G401 (cell line): Measurements from ENCODE around the gene KMT5B. TPM values are rescaled to one million over a fixed set of nuclear protein-coding genes. Genes with fewer than 3 reads are reported as not detected.

Experiments used
- DNase-seq: peaks from one replicate; pipeline ENCODE4 v3.0.0-alpha.2; 2015; ENCODE audit warnings: low spot score
- in situ Hi-C: cut with HindIII; loops from 2 replicates; pipeline ENCODE4 v1.10.0; 2016; ENCODE audit warnings: low sequenced_read_pairs, mixed read lengths
- total RNA-seq: library from RNA; depleted of rRNA; stranded (reverse); fragments of >200 nt; shearing (Covaris generic); gene quantifications from 2 replicates; pipeline ENCODE4 v1.2.3, GENCODE V29; 2014

KMT5B gene
- total RNA-seq, 1 experiment from 2014 or later: 11.4 TPM

GRCh38 chr11:68221406-68221805 is 8.3 kb upstream of the KMT5B start:
- no peak for DNase-seq
- in situ Hi-C loops: no loop called here

DNA sequence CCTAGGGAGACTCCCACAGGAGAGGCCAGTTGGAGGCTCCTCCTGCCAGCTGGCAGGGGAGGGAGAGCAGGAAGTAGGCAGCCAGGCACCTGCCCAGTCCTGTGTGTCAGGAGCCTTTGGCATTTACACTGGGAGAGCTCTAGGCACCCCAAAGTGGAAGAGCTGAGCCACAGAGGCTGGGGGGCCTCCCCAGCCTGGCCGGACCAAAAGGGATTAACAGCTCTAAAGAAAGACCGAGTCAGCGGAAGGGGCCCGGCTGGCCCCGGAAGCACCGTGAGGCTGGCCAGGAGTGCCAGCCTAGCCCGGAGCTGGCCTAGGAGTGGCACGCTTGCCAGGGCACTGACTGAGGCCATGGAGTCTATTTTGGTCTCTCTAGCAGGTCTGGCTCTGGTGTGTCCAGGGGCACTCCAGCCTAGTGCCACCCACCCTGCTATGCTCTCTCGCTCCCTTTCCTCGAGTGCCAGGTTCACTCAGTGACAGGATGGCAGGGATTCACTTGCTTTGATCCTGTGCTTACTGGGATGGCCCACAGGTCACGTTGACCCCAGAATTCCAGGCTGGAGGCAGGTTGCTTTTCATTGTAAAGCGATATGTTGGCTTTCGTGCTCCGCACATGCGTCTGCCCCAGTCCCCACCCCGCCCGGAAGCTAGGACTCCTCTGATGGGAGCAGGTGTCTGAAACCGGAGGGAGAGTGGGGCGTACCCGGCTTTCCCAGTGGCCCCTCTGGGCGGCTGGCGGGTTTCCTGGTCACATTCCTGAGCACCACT is 3.3 kb upstream of the KMT5B start:
- in situ Hi-C loops: no loop called here

GRCh38 chr11:68215524-68216170 is 2.6 kb upstream of the KMT5B start:
- in situ Hi-C loops: no loop called here

More for the DNA sequence above, 3.3 kb upstream of the KMT5B start:
- peak; percentile 75 for DNase-seq

DNA sequence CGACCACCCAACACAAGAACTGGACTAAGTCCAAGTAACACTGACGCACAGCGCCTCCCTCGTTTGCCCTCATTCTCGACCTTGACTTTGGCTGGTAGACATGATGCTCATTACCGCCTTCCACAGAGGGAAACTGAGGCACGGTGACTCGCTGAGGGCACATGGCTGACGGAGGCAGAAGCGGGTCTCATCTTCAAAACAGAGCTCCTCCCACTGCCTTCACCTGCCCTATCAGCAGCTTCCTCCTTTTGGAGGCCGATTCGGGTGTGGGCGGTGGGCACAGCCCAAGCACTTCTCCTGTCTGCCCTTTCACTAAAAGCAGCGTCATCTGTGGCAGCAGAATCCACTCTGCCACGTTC is 2.0 kb upstream of the KMT5B start:
- in situ Hi-C loops: no loop called here
- no peak for DNase-seq

More at GRCh38 chr11:68215524-68216170, 2.6 kb upstream of the KMT5B start:
- peak; percentile 25 for DNase-seq

GRCh38 chr11:68214173-68215086 is 1.3 kb upstream of the KMT5B start:
- DNase-seq: no peak
- in situ Hi-C loops: no loop called here

- DNase-seq: peak; percentile 82
- in situ Hi-C loops: no loop called here
These were observed 568 bp upstream of the KMT5B start for GRCh38 chr11:68213555-68214172.

- in situ Hi-C loops: no loop called here
- peak; percentile 55 for DNase-seq
These were observed 518 bp downstream of the KMT5B start for GRCh38 chr11:68212421-68213134.

DNA sequence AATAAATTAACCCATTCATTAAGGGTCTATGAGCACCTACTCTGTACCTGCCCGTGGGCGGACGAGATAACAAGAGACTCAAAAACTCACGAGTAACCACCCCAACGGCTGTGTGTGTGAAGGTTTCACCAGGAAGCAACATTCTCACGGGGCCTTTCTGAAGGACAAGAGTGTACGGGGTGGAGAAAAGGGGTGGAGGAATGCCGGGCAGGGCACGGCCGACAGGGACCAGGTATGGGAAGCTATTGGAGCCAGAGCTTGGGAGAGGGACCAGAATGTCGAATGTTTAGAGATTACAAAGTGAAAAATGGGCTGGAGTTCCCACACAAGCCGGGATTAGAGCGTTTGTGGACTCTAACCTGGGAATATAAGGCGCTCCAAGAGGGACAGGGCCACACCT is 1.6 kb downstream of the KMT5B start:
- in situ Hi-C loops: no loop called here
- no peak for DNase-seq

GRCh38 chr11:68206211-68206610 is 6.9 kb downstream of the KMT5B start:
- peak; percentile 83 for DNase-seq
- in situ Hi-C loops: no loop called here

GRCh38 chr11:68204402-68204801 is 8.7 kb downstream of the KMT5B start:
- in situ Hi-C loops: no loop called here

DNA sequence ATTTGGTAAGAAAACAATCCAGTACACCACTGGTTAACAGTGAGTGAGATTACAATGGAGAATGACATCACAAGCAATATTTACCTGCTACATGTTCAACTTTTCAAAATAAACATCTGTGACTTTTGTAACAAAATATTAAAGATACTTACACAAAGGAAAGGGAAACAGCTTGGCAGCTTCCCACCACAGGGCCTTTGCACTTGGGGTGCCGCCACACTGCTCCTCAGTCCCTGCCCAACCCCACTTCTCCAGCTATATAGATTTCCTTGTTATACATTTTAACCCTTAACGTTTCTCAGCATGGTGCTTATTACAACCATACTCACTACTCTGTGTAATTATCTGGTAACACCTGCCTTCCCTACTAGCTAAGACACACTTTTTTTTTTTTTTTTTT is 10.9 kb downstream of the KMT5B start:
- no peak for DNase-seq
- in situ Hi-C loops: no loop called here

More at GRCh38 chr11:68204402-68204801, 8.7 kb downstream of the KMT5B start:
- no peak for DNase-seq

GRCh38 chr11:68201492-68201891 is 11.6 kb downstream of the KMT5B start:
- in situ Hi-C loops: no loop called here
- DNase-seq: no peak

- DNase-seq: no peak
- in situ Hi-C loops: no loop called here
These were observed 12.5 kb downstream of the KMT5B start for GRCh38 chr11:68200639-68201038.

DNA sequence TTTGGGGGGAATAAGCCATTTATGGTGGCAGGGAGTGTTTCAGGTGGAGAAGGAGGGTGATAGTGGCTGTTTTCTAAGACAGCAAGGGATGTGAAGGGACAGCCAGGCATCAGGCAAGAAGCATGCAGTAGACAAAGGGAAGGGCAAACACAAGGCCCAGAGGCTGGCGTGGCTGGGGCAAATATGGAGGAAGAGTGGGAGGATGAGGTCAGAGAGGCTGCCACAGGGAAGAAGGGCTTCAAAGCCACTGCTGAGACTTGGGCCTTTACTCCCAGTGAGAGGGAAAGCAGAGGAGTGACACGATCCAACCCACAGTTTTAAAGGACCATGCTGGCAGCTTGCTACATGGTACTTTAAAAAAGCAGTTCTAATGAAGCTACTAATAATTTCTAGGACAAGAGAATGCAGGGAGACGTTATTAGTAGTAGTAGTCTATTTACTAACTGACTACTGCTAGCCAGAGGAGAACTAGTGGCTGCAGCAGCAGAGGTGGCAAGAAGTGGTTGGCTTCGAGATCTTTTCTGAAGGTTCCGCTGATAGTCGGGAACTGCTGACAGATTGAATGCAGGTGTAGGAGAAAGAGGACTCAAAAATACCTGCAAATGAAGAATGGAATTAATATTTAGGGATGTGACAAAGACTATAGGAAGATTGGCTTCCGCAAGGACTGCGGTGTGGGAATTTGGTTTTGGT is 13.7 kb downstream of the KMT5B start:
- in situ Hi-C loops: no loop called here
- DNase-seq: no peak

DNA sequence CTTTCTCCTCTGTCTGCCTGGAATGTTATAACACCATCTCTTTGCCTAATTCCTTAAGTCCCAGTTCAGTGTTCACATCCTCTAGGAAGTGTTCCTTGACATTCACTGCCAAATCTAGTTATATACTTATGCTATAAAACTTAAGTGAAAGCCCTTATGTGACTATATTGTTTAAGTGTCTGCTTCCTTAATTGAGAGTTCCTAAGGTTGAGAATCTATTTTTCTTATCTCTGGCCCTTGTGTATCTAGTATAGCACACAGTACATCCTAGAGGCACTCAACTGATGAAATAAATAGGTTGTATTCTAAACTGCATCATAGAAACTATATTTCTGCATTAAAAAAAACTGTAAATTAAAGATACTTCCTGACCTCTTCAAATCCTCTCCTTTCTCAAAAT is 16.9 kb downstream of the KMT5B start:
- in situ Hi-C loops: no loop called here
- no peak for DNase-seq

DNA sequence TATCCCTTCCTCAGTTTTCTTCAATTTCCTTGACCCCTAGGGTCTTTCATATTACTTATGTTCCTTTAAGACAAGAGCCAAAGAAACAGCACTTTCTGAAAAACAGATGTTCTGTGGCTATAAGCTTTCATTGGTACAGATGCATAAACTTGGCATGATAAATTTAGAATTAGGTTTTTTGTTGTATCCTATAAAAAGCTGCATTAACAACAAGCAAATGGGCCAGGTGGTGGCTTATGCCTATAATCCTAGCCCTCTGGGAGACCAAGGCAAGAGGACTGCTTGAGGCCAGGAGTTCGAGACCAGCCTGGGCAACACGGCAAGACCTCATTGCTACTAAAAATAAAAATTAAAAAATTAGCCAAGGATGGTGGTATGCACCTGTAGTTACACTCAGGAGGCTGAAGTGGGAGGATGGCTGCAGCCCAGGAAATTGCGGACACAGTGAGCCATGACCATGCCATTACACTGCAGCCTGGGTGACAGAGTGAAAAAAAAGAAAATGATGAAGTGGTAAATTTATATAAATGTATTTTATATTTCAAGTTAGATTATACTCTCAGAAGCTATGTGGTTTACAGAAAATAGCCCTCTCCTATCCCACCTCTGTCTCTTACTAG is 18.3 kb downstream of the KMT5B start:
- no peak for DNase-seq
- in situ Hi-C loops: no loop called here

DNA sequence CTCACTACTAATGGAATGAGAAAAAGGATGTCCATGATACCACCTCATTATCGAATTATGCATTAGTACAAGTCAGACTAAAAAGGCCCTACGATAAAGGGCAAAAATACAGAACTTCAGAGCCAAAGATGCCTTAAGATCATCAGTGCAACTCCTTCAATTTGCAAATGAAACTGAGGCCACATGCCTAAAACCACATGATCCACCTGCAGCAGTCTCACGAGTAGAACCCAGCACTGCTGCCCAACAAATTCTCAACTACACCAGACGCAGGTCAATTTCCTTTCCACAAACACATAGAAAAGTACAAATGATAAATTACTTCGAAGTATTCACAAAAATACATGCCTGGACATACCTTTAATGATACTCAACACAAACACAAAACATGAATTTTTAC is 20.1 kb downstream of the KMT5B start:
- in situ Hi-C loops: no loop called here

More for the DNA sequence above, 20.1 kb downstream of the KMT5B start:
- DNase-seq: no peak
